Sigmoid colon (tissue), 4 donors: ENCODE results near the gene XYLT1.

ENCODE experiments used
- EP300 ChIP-seq, 4 donors: sonication (generic); formaldehyde crosslinking; IDR thresholded peaks; one replicate each; pipeline ENCODE4 v1.6.1; 2017; ENCODE audit warnings: antibody characterized with exemption in 4 of 4
- POLR2A ChIP-seq, 2 donors: fragments of 450-650 bp; IDR thresholded peaks; one replicate each; pipeline ENCODE4 v1.6.1; 2016; ENCODE audit warnings: antibody characterized with exemption in 2 of 2, mild to moderate bottlenecking in 2 of 2, moderate library complexity in 2 of 2
- POLR2AphosphoS5 ChIP-seq, 4 donors: sonication (generic); formaldehyde crosslinking; IDR thresholded peaks; one replicate each; pipeline ENCODE4 v1.6.1; 2017; ENCODE audit warnings: antibody characterized with exemption in 4 of 4
- TF ChIP-seq, protein P1 (sequence below), 4 experiments: fragments of 450-650 bp in 3 of 4; fragments of 200-600 bp in 1 of 4; IDR thresholded peaks; one replicate each; pipeline ENCODE4 v1.5.1; 2016 to 2019; ENCODE audit warnings: antibody characterized with exemption in 4 of 4, mild to moderate bottlenecking in 3 of 4, moderate library complexity in 2 of 4

DNA sequence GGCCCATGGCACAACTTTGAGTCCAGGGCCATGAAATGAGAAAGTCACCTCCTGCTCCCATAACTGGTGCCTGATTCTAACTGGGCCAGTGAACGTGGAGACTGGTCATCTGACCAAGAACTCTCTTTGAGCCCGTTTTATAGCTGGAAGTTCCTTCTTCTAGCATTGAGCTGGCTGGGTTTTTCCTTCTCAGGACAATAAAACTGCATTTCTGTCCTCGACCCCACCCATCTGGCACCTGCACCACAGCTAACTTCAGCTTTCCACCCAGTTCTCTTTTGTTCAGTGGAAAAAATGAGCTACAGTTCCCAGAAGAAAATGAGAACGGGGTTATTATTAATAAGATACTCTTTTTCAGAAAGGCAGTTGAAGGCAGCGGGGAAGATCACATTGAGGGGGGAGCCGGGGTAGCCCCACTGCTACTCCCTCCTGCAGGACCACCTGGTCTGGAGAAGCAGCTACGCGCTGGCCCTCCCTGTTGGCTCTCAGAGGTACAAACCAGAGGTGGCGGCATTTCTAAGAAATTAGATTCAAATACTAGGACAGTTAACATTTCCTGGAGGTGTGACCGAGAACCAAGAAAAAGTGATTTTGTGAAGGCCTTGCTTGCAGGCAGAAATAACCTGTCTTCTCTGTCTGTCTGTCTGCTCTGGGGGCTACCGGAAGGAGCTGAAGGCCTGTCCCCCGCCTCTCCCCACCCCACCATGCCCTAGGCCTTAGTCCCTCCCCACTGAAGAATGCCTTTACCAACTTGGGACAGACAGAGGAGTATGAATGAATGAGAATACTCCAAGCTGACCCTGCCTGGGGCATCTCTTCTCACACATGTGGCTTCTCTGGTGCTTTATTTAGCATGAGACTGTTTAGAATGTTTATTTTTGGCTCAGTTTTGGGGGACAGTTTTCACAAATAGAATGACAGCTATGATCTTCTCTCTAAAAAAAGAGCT lies 123.9 kb downstream of the XYLT1 start:
- TF ChIP-seq, protein P1, sequence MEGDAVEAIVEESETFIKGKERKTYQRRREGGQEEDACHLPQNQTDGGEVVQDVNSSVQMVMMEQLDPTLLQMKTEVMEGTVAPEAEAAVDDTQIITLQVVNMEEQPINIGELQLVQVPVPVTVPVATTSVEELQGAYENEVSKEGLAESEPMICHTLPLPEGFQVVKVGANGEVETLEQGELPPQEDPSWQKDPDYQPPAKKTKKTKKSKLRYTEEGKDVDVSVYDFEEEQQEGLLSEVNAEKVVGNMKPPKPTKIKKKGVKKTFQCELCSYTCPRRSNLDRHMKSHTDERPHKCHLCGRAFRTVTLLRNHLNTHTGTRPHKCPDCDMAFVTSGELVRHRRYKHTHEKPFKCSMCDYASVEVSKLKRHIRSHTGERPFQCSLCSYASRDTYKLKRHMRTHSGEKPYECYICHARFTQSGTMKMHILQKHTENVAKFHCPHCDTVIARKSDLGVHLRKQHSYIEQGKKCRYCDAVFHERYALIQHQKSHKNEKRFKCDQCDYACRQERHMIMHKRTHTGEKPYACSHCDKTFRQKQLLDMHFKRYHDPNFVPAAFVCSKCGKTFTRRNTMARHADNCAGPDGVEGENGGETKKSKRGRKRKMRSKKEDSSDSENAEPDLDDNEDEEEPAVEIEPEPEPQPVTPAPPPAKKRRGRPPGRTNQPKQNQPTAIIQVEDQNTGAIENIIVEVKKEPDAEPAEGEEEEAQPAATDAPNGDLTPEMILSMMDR (IDR thresholded peaks at IDR 0.05), result no peak
- TF ChIP-seq POLR2A (IDR thresholded peaks at IDR 0.05) (no peak), POLR2AphosphoS5 (IDR thresholded peaks at IDR 0.05) (no peak), EP300 (IDR thresholded peaks at IDR 0.05) (no peak)
